GM12801 (cell line): ENCODE results near the gene MDH1B.

Experiments used
- CTCF ChIP-seq: IDR thresholded peaks from one replicate; pipeline ENCODE4 v1.5.1; 2011; ENCODE audit warnings: control low read depth; ENCODE audit not compliant: insufficient read length; ENCODE audit errors: extremely low read depth

MDH1B gene

DNA sequence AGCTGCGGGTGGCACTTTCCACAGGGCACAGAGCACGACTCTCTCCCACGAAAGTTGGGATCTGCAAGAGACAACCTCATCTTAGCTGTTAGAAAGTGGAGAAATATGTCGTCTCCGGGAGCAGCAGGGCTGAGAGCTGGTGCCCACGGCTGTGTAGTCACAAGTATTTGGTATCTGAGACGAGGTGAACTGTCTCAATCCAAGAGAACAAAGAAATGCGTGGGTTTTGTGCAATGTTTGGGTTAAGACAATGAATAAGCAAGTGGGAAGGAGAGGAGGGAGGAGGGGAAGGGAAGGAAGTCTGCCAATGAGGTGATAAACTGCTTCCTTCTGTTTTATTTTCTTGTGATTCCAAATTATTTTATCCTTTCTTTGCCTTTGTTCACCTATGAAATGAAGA lies 65.0 kb downstream of the MDH1B start:
- TF ChIP-seq CTCF = no peak

DNA sequence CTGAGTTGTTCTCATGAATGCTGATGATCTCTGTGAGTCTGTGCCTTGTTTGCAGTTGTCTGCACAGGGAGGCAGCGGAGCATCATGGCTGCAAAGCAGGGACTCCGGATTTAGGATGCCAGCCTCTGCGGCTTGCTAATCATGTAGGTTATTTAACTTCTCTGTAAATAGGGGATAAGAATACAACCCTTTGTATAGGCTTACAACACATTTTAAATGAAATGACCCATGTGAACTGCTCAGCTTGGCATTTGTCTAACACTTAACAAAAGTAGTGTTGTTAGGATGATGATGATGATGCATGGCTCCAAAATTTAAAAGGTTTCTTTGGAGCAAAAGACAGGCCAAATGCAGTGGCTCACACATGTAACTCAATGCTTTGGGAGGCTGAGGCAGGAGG lies 66.3 kb downstream of the MDH1B start:
- no peak for TF ChIP-seq CTCF

DNA sequence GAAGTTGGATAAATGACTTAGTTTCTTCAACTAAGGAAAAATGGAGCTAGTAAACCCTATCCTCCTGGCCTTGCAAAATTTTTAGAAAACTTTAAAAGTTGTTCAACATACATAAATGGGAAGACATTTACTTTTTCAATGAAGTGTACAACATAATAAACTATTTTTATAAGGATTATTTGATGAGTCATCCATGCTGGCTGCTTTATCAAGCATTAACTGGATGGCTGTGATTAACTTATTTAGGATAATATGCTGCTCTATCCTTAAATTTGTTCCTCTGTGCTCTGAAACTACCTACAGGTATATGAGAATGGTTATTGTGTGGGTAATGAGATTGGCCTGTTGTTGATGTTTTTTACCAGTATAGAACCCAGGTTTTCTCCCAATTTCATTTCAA lies 68.2 kb downstream of the MDH1B start:
- TF ChIP-seq CTCF = no peak

GRCh38 chr2:206693399-206694137 lies 71.6 kb downstream of the MDH1B start:
- no peak for TF ChIP-seq CTCF

- TF ChIP-seq CTCF = no peak
These were observed 72.2 kb downstream of the MDH1B start for GRCh38 chr2:206692971-206693370.

- no peak for TF ChIP-seq CTCF
These were observed 76.1 kb downstream of the MDH1B start for GRCh38 chr2:206688990-206689389.

GRCh38 chr2:206688453-206688852 lies 76.7 kb downstream of the MDH1B start:
- no peak for TF ChIP-seq CTCF
